Suprapubic skin (tissue), 4 donors: ENCODE results near the gene TANC1. TPM values are rescaled to one million over a fixed set of nuclear protein-coding genes. Genes with fewer than 3 reads are reported as not detected.

Source experiments
- DNase-seq, 2 donors: peaks; one replicate each; pipeline ENCODE4 v3.0.0-alpha.2; 2019; ENCODE audit warnings: low spot score in 2 of 2
- H3K27ac ChIP-seq: fragments of 200-600 bp; sonication (generic); one replicate; pipeline ENCODE4 v1.5.1; 2019
- H3K27me3 ChIP-seq: fragments of 200-600 bp; sonication (generic); one replicate; pipeline ENCODE4 v1.5.1; 2019
- H3K36me3 ChIP-seq: fragments of 200-600 bp; sonication (generic); one replicate; pipeline ENCODE4 v1.5.1; 2019
- H3K4me1 ChIP-seq: fragments of 200-600 bp; sonication (generic); one replicate; pipeline ENCODE4 v1.5.1; 2019
- H3K4me3 ChIP-seq: fragments of 200-600 bp; sonication (generic); one replicate; pipeline ENCODE4 v1.5.1; 2019; ENCODE audit warnings: mild to moderate bottlenecking
- H3K9me3 ChIP-seq: fragments of 200-600 bp; sonication (generic); one replicate; pipeline ENCODE4 v1.5.1; 2019
- CTCF ChIP-seq, 2 donors: fragments of 200-600 bp in 1 of 2; fragments of 450-650 bp in 1 of 2; sonication (generic) in 1 of 2; IDR thresholded peaks; one replicate each; pipeline ENCODE4 v1.5.1; 2016 to 2019; ENCODE audit warnings: antibody characterized with exemption in 2 of 2, mild to moderate bottlenecking in 1 of 2, moderate library complexity in 1 of 2
- EP300 ChIP-seq: sonication (generic); formaldehyde crosslinking; IDR thresholded peaks from one replicate; pipeline ENCODE4 v1.6.1; 2017; ENCODE audit warnings: antibody characterized with exemption
- POLR2A ChIP-seq, 2 donors: fragments of 450-650 bp; IDR thresholded peaks; one replicate each; pipeline ENCODE4 v1.6.1; 2017; ENCODE audit warnings: antibody characterized with exemption in 2 of 2, mild to moderate bottlenecking in 2 of 2, moderate library complexity in 2 of 2
- POLR2AphosphoS5 ChIP-seq, 3 donors: sonication (generic); formaldehyde crosslinking; IDR thresholded peaks; one replicate each; pipeline ENCODE4 v1.6.1; 2017; ENCODE audit warnings: antibody characterized with exemption in 3 of 3
- WGBS: methylation state at CpG from one replicate; pipeline ENCODE4 v1.1.5; 2018; 5-methylcytosine and 5-hydroxymethylcytosine counted together
- total RNA-seq, 4 donors: library from RNA; depleted of rRNA; stranded (reverse); fragments of >200 nt; gene quantifications; one replicate each; pipeline ENCODE4 v1.1.0, GENCODE V29; 2016

Gene TANC1
- total RNA-seq, 4 donors from 2014 or later, result 57.6 to 260 (median 88.3) TPM

- Histone ChIP-seq H3K9me3 (no peaks in the 10 kb centered on the region), H3K27ac (no peak overlapping the region), H3K27me3 (no peaks in the 10 kb centered on the region), H3K36me3 (peaks cover 70% of the 10 kb centered on the region), H3K4me3 (no peak overlapping the region), H3K4me1 (no peaks in the 10 kb centered on the region)
- TF ChIP-seq POLR2AphosphoS5 (IDR thresholded peaks at IDR 0.05) (no peak), POLR2A (IDR thresholded peaks at IDR 0.05) (no peak), CTCF (IDR thresholded peaks at IDR 0.05) (no peak), EP300 (no peak)
- 91% methylated on average over 7 of the region's 9 CpGs for WGBS
- DNase-seq, result no peak
Observed at GRCh38 chr2:159174759-159175158, 206.3 kb downstream of the TANC1 start.

GRCh38 chr2:159175182-159175581, 206.7 kb downstream of the TANC1 start:
- H3K36me3 ChIP-seq, result peaks cover 73% of the 10 kb centered on the region

GRCh38 chr2:159175927-159176326, 207.5 kb downstream of the TANC1 start:
- H3K4me1 ChIP-seq, result no peaks in the 10 kb centered on the region
- H3K27ac ChIP-seq, result no peak overlapping the region
- no peaks in the 10 kb centered on the region for H3K27me3 ChIP-seq
- no peaks in the 10 kb centered on the region for H3K9me3 ChIP-seq
- no peak for DNase-seq
- 75% methylated on average over 3 of the region's 3 CpGs for WGBS
- H3K36me3 ChIP-seq, result peaks cover 74% of the 10 kb centered on the region
- no peak for TF ChIP-seq POLR2A (IDR thresholded peaks at IDR 0.05)
- TF ChIP-seq POLR2AphosphoS5 (IDR thresholded peaks at IDR 0.05), result no peak
- no peak for TF ChIP-seq CTCF (IDR thresholded peaks at IDR 0.05)
- no peak for TF ChIP-seq EP300
- H3K4me3 ChIP-seq, result no peak overlapping the region

More at GRCh38 chr2:159175182-159175581, 206.7 kb downstream of the TANC1 start:
- no peaks in the 10 kb centered on the region for H3K9me3 ChIP-seq
- H3K27me3 ChIP-seq, result no peaks in the 10 kb centered on the region
- 78% methylated on average over 6 of the region's 6 CpGs for WGBS
- TF ChIP-seq CTCF (IDR thresholded peaks at IDR 0.05) (no peak), POLR2A (IDR thresholded peaks at IDR 0.05) (no peak), EP300 (no peak), POLR2AphosphoS5 (IDR thresholded peaks at IDR 0.05) (no peak)
- no peak overlapping the region for H3K27ac ChIP-seq
- no peak overlapping the region for H3K4me3 ChIP-seq
- no peaks in the 10 kb centered on the region for H3K4me1 ChIP-seq
- DNase-seq, result no peak

- 62% methylated on average over 5 of the region's 5 CpGs for WGBS
- no peaks in the 10 kb centered on the region for H3K9me3 ChIP-seq
- no peak for DNase-seq
- H3K4me3 ChIP-seq, result no peak overlapping the region
- TF ChIP-seq CTCF (IDR thresholded peaks at IDR 0.05) (no peak), POLR2AphosphoS5 (IDR thresholded peaks at IDR 0.05) (no peak), POLR2A (IDR thresholded peaks at IDR 0.05) (no peak), EP300 (no peak)
- H3K27me3 ChIP-seq, result no peaks in the 10 kb centered on the region
- H3K36me3 ChIP-seq, result peaks cover 74% of the 10 kb centered on the region
- H3K4me1 ChIP-seq, result no peaks in the 10 kb centered on the region
- H3K27ac ChIP-seq, result no peak overlapping the region
Observed at GRCh38 chr2:159176555-159176954, 208.1 kb downstream of the TANC1 start.

- H3K27me3 ChIP-seq, result no peaks in the 10 kb centered on the region
- TF ChIP-seq CTCF (IDR thresholded peaks at IDR 0.05), result no peak
- no peak for TF ChIP-seq POLR2AphosphoS5 (IDR thresholded peaks at IDR 0.05)
- TF ChIP-seq EP300, result no peak
- no peak for TF ChIP-seq POLR2A (IDR thresholded peaks at IDR 0.05)
- H3K36me3 ChIP-seq, result peaks cover 73% of the 10 kb centered on the region
- no peak overlapping the region for H3K27ac ChIP-seq
- no peaks in the 10 kb centered on the region for H3K4me1 ChIP-seq
- no peak overlapping the region for H3K4me3 ChIP-seq
- WGBS, result 87% methylated on average over 3 of the region's 3 CpGs
- no peaks in the 10 kb centered on the region for H3K9me3 ChIP-seq
- no peak for DNase-seq
Observed at GRCh38 chr2:159177357-159177756, 208.9 kb downstream of the TANC1 start.
